Testis (tissue), 2 donors: ENCODE results near the gene TEX52.

ENCODE experiments used
- CTCF ChIP-seq, 3 experiments: fragments of 450-650 bp in 2 of 3; fragments of 200-600 bp in 1 of 3; sonication (generic) in 1 of 3; IDR thresholded peaks; one replicate each; pipeline ENCODE4 v1.5.1; 2016 to 2019; ENCODE audit warnings: antibody characterized with exemption in 3 of 3, mild to moderate bottlenecking in 2 of 3, moderate library complexity in 1 of 3
- POLR2A ChIP-seq: fragments of 450-650 bp; IDR thresholded peaks from one replicate; pipeline ENCODE4 v1.6.1; 2017; ENCODE audit warnings: antibody characterized with exemption, mild to moderate bottlenecking, moderate library complexity

GRCh38 chr12:2897418-2897817, 40.6 kb upstream of the TEX52 start:
- TF ChIP-seq CTCF (IDR thresholded peaks at IDR 0.05) = no peak
- no peak for TF ChIP-seq POLR2A
